DOHH2 (cell line): ENCODE data around the gene TRPM3.

ENCODE experiments used
- CTCF ChIP-seq: fragments of 200-600 bp; sonication (generic); IDR thresholded peaks from one replicate; pipeline ENCODE4 v1.5.1; 2014; ENCODE audit warnings: antibody characterized with exemption, mild to moderate bottlenecking, low read depth, low read length; ENCODE audit not compliant: poor library complexity, severe bottlenecking
- EZH2phosphoT487 ChIP-seq: fragments of 200-600 bp; sonication (generic); IDR thresholded peaks from 2 replicates; pipeline ENCODE4 v1.6.1; 2017; ENCODE audit warnings: borderline replicate concordance, mild to moderate bottlenecking, antibody characterized with exemption, low read length, moderate library complexity, mixed read lengths

- TF ChIP-seq CTCF (no peak), EZH2phosphoT487 (no peak)
Measured at GRCh38 chr9:70682298-70682697, 439.1 kb downstream of the TRPM3 start.
